SK-N-SH (cell line): ENCODE results near the gene RGS13. TPM values are rescaled to one million over a fixed set of nuclear protein-coding genes. Genes with fewer than 3 reads are reported as not detected.

ENCODE experiments used
- CTCF ChIA-PET: fragments of 300-600, 350-600 bp; formaldehyde crosslinking; extraction: SDS; loops from one replicate; lab custom pipeline; 2021; lab: Yijun Ruan, JAX
- POLR2A ChIA-PET: fragments of 350-600 bp; sonication (Branson Sonifier 250); formaldehyde crosslinking; extraction: SDS; loops from one replicate; lab custom pipeline; 2020; ENCODE audit warnings: antibody characterized with exemption, inconsistent platforms; lab: Yijun Ruan, JAX
- DNase-seq: peaks from one replicate; pipeline ENCODE4 v3.0.0; 2012
- H2AFZ ChIP-seq: fragments of 200-600 bp; sonication (generic); 2 replicates; pipeline ENCODE4 v1.8.1; 2016; ENCODE audit warnings: antibody characterized with exemption, mild to moderate bottlenecking, low read depth
- H3F3A ChIP-seq: fragments of 200-600 bp; sonication (generic); replicated peaks from 2 replicates; pipeline ENCODE3; 2016; ENCODE audit warnings: antibody characterized with exemption, mild to moderate bottlenecking; ENCODE audit not compliant: insufficient read depth
- H3K27ac ChIP-seq, 2 experiments: fragments of 200-500 bp in 1 of 2; fragments of 200-600 bp in 1 of 2; sonication (Bioruptor generic) in 1 of 2; sonication (generic), shearing (Covaris generic) in 1 of 2; 2 replicates each; pipeline versions ENCODE4 v1.5.1 to v1.6.1; 2014 to 2016; ENCODE audit warnings: low read depth in 2 of 2, inconsistent platforms in 1 of 2, low read length in 1 of 2, mild to moderate bottlenecking in 1 of 2, mixed read lengths in 1 of 2
- H3K27me3 ChIP-seq: fragments of 200-600 bp; sonication (generic), shearing (Covaris generic); 2 replicates; pipeline ENCODE4 v1.6.1; 2016; ENCODE audit warnings: mixed run types; ENCODE audit not compliant: insufficient read depth
- H3K36me3 ChIP-seq, 2 experiments: fragments of 200-500 bp in 1 of 2; fragments of 200-600 bp in 1 of 2; sonication (Bioruptor generic) in 1 of 2; sonication (generic) in 1 of 2; replicated peaks in 1 of 2; 2 replicates each; pipeline versions ENCODE3 to v1.5.1; 2014 to 2016; ENCODE audit warnings: low read length in 1 of 2, mild to moderate bottlenecking in 1 of 2; ENCODE audit not compliant: insufficient read depth in 2 of 2, control insufficient read depth in 1 of 2
- H3K4me1 ChIP-seq, 2 experiments: fragments of 200-500 bp in 1 of 2; fragments of 200-600 bp in 1 of 2; sonication (Bioruptor generic) in 1 of 2; sonication (generic), shearing (Covaris generic) in 1 of 2; 2 replicates each; pipeline versions ENCODE4 v1.5.1 to v1.6.1; 2014 to 2016; ENCODE audit warnings: low read depth in 1 of 2, low read length in 1 of 2, mixed run types in 1 of 2; ENCODE audit not compliant: insufficient read depth in 2 of 2, control insufficient read depth in 1 of 2
- H3K4me2 ChIP-seq: fragments of 200-600 bp; sonication (generic), shearing (Covaris generic); 2 replicates; pipeline ENCODE4 v1.6.1; 2017; ENCODE audit warnings: mixed run types
- H3K4me3 ChIP-seq, 2 experiments: fragments of 200-500 bp in 1 of 2; fragments of 200-600 bp in 1 of 2; sonication (Bioruptor generic) in 1 of 2; sonication (generic), shearing (Covaris generic) in 1 of 2; 2 replicates each; pipeline versions ENCODE4 v1.5.1 to v1.8.1; 2014 to 2016; ENCODE audit warnings: low read depth in 2 of 2, inconsistent platforms in 1 of 2, low read length in 1 of 2, mild to moderate bottlenecking in 1 of 2, mixed read lengths in 1 of 2, moderate library complexity in 1 of 2
- H3K79me2 ChIP-seq: fragments of 200-600 bp; sonication (generic); 2 replicates; pipeline ENCODE4 v1.8.1; 2017; ENCODE audit warnings: mild to moderate bottlenecking; ENCODE audit not compliant: insufficient read depth
- H3K9ac ChIP-seq: fragments of 200-600 bp; sonication (generic); 2 replicates; pipeline ENCODE4 v1.6.1; 2017; ENCODE audit warnings: mixed run types
- H3K9me2 ChIP-seq: fragments of 200-600 bp; sonication (generic); 2 replicates; pipeline ENCODE4 v1.6.1; 2017; ENCODE audit warnings: mixed run types
- H3K9me3 ChIP-seq: fragments of 200-600 bp; sonication (generic); 2 replicates; pipeline ENCODE4 v1.6.1; 2017; ENCODE audit warnings: mixed run types, mild to moderate bottlenecking, moderate library complexity
- H4K20me1 ChIP-seq: fragments of 200-600 bp; sonication (generic); 2 replicates; pipeline ENCODE4 v1.6.1; 2017; ENCODE audit warnings: mild to moderate bottlenecking, mixed run types; ENCODE audit not compliant: insufficient read depth
- EP300 ChIP-seq, 2 experiments: IDR thresholded peaks; 2 replicates each; pipeline versions ENCODE4 v1.4.0 to v1.6.1; 2012; ENCODE audit warnings: borderline replicate concordance in 1 of 2, low read depth in 1 of 2, low read length in 1 of 2
- FOSL2 ChIP-seq: IDR thresholded peaks from 2 replicates; pipeline ENCODE4 v1.4.0; 2012; ENCODE audit warnings: low read depth, mild to moderate bottlenecking, moderate library complexity, borderline replicate concordance
- JUND ChIP-seq: IDR thresholded peaks from 2 replicates; pipeline ENCODE4 v1.4.0; 2012
- MEF2A ChIP-seq: IDR thresholded peaks from 2 replicates; pipeline ENCODE4 v1.4.0; 2012; ENCODE audit warnings: low read depth, borderline replicate concordance
- RCOR1 ChIP-seq: fragments of 150-350 bp; IDR thresholded peaks from 2 replicates; pipeline ENCODE4 v1.6.1; 2017; ENCODE audit warnings: antibody characterized with exemption, low read length
- RFX5 ChIP-seq: IDR thresholded peaks from 2 replicates; pipeline ENCODE4 v1.6.1; 2012; ENCODE audit warnings: mild to moderate bottlenecking, improper control_type of control experiment, low read length
- TCF12 ChIP-seq: IDR thresholded peaks from 2 replicates; pipeline ENCODE4 v1.4.0; 2012
- WGBS: methylation state at CpG from one replicate; pipeline ENCODE4 v1.1.6; 2017; ENCODE audit warnings: low lambda C conversion rate; 5-methylcytosine and 5-hydroxymethylcytosine counted together
- polyA plus RNA-seq, 3 experiments: library from polyadenylated mRNA; depleted of rRNA; stranded (reverse); fragments of >200 nt; gene quantifications; 2 replicates each; pipeline ENCODE4 v1.2.3, GENCODE V29; 2012
- TF ChIP-seq, protein P1 (sequence below): IDR thresholded peaks from 2 replicates; pipeline ENCODE4; 2012
- TF ChIP-seq, protein P2 (sequence below): IDR thresholded peaks from 2 replicates; pipeline ENCODE4 v1.4.0; 2012; ENCODE audit warnings: low read depth, borderline replicate concordance
- TF ChIP-seq, protein P3 (sequence below): IDR thresholded peaks from 2 replicates; pipeline ENCODE4 v1.4.0; 2012; ENCODE audit warnings: low read depth, borderline replicate concordance
- TF ChIP-seq, protein P4 (sequence below): fragments of 150-350 bp; IDR thresholded peaks from 2 replicates; pipeline ENCODE4 v1.6.1; 2016; ENCODE audit warnings: mild to moderate bottlenecking, low read depth, low read length

RGS13 gene
- polyA plus RNA-seq, 1 of the 3 experiments (the other 2 are of a cell fraction) = not detected

DNA sequence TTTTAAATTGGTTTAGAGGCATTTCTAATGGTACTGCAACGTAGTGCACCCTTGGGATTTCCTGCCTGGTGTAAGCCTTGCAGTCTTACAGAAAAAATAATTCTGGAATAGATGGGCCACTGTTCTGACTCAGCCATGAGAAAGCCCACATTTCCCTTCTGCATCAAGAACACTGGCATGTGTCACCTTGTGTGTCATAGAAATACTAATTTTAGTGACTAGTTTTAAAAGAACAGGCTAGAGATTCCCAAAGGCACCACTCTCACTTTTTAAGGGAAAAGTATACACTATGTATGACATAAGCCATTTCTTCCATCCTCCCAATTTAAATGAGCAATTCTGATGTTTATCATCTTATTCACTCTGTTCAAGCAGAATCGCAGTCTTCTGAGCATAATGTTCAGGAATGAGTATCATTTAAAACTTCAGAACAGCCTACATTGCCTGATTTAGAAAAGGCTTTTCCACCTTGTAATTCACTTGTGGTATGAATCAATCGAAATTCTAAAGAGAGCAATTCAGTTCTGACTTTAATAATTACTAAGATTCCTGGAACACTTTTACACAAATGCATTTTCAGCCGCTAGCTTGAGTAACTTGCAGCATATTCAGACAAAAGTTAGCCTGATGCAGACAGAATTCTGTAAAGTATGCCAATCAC is 18.8 kb downstream of the RGS13 start:
- WGBS = 24% methylated on average over 4 of the region's 4 CpGs
- H3K4me3 ChIP-seq = no peak overlapping the region
- no peaks in the 10 kb centered on the region for H3K9me3 ChIP-seq
- peak overlapping the region in 1 of 2 experiments; percentile 59; a peak in 2 of 4 replicates for H3K27ac ChIP-seq
- no peaks in the 10 kb centered on the region for H3K9me2 ChIP-seq
- H3K9ac ChIP-seq = no peak overlapping the region
- peak overlapping the region; percentile 2; the same call in 1 of the 2 replicates for H2AFZ ChIP-seq
- POLR2A ChIA-PET = no interaction called here
- no peaks in the 10 kb centered on the region for H3K79me2 ChIP-seq
- H3K27me3 ChIP-seq = no peaks in the 10 kb centered on the region
- DNase-seq = no peak
- H3F3A ChIP-seq = peaks cover 11% of the 10 kb centered on the region
- H3K4me2 ChIP-seq = peak overlapping the region; percentile 11; the same call in 1 of the 2 replicates
- peaks cover 0 to 3% of the 10 kb centered on the region in 2 experiments; a peak in 3 of 4 replicates for H3K4me1 ChIP-seq
- CTCF ChIA-PET = interaction anchor here (1.0 kb wide), 1 partner anchor 9 kb away, joined by 3 read pairs; no protein-coding TSS in a partner anchor
- H3K36me3 ChIP-seq = no peaks in the 10 kb centered on the region
- no peaks in the 10 kb centered on the region for H4K20me1 ChIP-seq
- TF ChIP-seq MEF2A = peak; percentile 60; the same call in 1 of the 2 replicates
- peak; percentile 39 for TF ChIP-seq JUND
- TF ChIP-seq EP300 (IDR thresholded peaks at IDR 0.05; ENCODE audit: borderline replicate concordance in 1 of 2, low read depth in 1 of 2, low read length in 1 of 2) = no peak
- TF ChIP-seq, protein P1, sequence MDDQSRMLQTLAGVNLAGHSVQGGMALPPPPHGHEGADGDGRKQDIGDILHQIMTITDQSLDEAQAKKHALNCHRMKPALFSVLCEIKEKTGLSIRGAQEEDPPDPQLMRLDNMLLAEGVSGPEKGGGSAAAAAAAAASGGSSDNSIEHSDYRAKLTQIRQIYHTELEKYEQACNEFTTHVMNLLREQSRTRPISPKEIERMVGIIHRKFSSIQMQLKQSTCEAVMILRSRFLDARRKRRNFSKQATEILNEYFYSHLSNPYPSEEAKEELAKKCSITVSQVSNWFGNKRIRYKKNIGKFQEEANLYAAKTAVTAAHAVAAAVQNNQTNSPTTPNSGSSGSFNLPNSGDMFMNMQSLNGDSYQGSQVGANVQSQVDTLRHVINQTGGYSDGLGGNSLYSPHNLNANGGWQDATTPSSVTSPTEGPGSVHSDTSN = peak; percentile 55
- peak; percentile 59 for TF ChIP-seq TCF12
- TF ChIP-seq RCOR1 = no peak
- TF ChIP-seq, protein P2, sequence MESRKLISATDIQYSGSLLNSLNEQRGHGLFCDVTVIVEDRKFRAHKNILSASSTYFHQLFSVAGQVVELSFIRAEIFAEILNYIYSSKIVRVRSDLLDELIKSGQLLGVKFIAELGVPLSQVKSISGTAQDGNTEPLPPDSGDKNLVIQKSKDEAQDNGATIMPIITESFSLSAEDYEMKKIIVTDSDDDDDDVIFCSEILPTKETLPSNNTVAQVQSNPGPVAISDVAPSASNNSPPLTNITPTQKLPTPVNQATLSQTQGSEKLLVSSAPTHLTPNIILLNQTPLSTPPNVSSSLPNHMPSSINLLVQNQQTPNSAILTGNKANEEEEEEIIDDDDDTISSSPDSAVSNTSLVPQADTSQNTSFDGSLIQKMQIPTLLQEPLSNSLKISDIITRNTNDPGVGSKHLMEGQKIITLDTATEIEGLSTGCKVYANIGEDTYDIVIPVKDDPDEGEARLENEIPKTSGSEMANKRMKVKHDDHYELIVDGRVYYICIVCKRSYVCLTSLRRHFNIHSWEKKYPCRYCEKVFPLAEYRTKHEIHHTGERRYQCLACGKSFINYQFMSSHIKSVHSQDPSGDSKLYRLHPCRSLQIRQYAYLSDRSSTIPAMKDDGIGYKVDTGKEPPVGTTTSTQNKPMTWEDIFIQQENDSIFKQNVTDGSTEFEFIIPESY = no peak
- peak; percentile 63 for TF ChIP-seq FOSL2
- TF ChIP-seq, protein P3, sequence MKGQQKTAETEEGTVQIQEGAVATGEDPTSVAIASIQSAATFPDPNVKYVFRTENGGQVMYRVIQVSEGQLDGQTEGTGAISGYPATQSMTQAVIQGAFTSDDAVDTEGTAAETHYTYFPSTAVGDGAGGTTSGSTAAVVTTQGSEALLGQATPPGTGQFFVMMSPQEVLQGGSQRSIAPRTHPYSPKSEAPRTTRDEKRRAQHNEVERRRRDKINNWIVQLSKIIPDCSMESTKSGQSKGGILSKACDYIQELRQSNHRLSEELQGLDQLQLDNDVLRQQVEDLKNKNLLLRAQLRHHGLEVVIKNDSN = no peak
- TF ChIP-seq RFX5 = no peak
- TF ChIP-seq, protein P4, sequence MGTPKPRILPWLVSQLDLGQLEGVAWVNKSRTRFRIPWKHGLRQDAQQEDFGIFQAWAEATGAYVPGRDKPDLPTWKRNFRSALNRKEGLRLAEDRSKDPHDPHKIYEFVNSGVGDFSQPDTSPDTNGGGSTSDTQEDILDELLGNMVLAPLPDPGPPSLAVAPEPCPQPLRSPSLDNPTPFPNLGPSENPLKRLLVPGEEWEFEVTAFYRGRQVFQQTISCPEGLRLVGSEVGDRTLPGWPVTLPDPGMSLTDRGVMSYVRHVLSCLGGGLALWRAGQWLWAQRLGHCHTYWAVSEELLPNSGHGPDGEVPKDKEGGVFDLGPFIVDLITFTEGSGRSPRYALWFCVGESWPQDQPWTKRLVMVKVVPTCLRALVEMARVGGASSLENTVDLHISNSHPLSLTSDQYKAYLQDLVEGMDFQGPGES = no peak
